Metanephros (tissue), 2 donors: ENCODE measurements around the gene RNF8. TPM values are rescaled to one million over a fixed set of nuclear protein-coding genes. Genes with fewer than 3 reads are reported as not detected.

Experiments used
- small RNA-seq: library from RNA; depleted of rRNA; stranded (forward); fragments of <200 nt; gene quantifications from one replicate; pipeline ENCODE3, GENCODE V24; 2014; ENCODE audit warnings: low replicate concordance
- total RNA-seq: library from RNA; depleted of rRNA; stranded (reverse); fragments of >200 nt; gene quantifications from one replicate; pipeline ENCODE4 v1.2.3, GENCODE V29; 2014

The RNF8 gene
- total RNA-seq = 15.6 TPM

GRCh38 chr6:37353761-37354525, at the start of gene RNF8:
RNF8 (plus strand) TSS chr6:37353983; CDS start chr6:37354165, 182 bp downstream.

GRCh38 chr6:37432916-37433656, 79.3 kb downstream of the RNF8 start, which contains the start of gene CMTR1:
CMTR1 (plus strand) TSS chr6:37433221; CDS start chr6:37435630, 2,409 bp downstream.

Small RNAs within 50 kb of the gene (small RNA-seq; reads per million reads assigned to genes)
- gene RN7SL273P = not detected

Other genes starting within 250 kb of the RNF8 start
- gene PIM1, start 183.8 kb upstream of the RNF8 start, total RNA-seq = 51.5 TPM
- 9.7 TPM for gene TBC1D22B, start 96.2 kb upstream of the RNF8 start, total RNA-seq
- 1.4 TPM for gene TMEM217, start 95.8 kb upstream of the RNF8 start, total RNA-seq
- 38.1 TPM for gene CMTR1, start 79.2 kb downstream of the RNF8 start, total RNA-seq
- gene CCDC167, start 145.9 kb downstream of the RNF8 start, total RNA-seq = 14.3 TPM